Measurements from ENCODE around the gene SPPL3.

DNA sequence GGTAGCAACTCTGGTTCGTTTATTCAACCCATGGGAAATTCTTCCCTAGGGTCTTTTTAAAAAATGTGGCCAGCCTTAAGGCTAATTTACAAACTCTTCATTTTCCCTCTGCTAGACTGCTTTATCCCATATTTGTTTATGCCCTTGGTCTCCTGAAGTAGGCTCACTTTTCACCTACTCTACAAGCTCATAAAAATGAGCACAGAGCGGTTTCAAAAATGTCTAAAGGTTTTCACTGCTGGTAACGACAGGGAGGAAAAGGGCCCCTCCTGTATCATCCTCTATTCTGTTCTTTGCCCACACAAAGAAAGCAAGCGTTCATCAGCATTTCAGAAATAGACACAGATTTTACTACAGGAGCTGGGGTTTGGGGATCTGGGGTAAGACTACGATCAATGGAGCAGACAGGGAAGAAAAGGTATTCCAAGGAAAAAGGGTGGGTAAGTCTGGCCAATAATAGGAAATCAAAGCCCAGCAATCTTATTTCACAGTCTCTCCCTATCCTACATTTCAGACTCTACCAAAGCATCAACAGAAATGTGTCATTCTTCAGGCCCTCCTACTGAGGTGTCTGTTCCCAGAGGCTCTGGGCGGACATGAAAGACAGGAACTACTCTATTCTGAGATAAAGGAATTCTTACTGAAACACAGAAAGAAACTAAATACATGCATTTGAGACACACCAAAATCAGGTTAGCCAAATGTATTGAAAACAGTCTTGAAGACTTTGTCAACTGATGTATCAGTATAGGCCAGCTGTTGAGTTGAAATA lies 86.4 kb downstream of the SPPL3 start:
- TF ChIP-seq, protein P1, sequence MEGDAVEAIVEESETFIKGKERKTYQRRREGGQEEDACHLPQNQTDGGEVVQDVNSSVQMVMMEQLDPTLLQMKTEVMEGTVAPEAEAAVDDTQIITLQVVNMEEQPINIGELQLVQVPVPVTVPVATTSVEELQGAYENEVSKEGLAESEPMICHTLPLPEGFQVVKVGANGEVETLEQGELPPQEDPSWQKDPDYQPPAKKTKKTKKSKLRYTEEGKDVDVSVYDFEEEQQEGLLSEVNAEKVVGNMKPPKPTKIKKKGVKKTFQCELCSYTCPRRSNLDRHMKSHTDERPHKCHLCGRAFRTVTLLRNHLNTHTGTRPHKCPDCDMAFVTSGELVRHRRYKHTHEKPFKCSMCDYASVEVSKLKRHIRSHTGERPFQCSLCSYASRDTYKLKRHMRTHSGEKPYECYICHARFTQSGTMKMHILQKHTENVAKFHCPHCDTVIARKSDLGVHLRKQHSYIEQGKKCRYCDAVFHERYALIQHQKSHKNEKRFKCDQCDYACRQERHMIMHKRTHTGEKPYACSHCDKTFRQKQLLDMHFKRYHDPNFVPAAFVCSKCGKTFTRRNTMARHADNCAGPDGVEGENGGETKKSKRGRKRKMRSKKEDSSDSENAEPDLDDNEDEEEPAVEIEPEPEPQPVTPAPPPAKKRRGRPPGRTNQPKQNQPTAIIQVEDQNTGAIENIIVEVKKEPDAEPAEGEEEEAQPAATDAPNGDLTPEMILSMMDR (IDR thresholded peaks at IDR 0.05), result no peak
- TF ChIP-seq POLR2AphosphoS5 (IDR thresholded peaks at IDR 0.05) (no peak), POLR2A (IDR thresholded peaks at IDR 0.05) (no peak)

All from stomach (tissue), 4 donors.